NCI-H146 (cell line): ENCODE results near the gene TAF15.

Experiments
- DNase-seq: peaks from one replicate; lab custom pipeline; 2025; lab: John Stamatoyannopoulos, UW

Gene TAF15

GRCh38 chr17:35788477-35789368, 20.6 kb upstream of the TAF15 start:
- DNase-seq = no peak

- DNase-seq = no peak
These were observed 18.4 kb upstream of the TAF15 start for GRCh38 chr17:35790841-35791240.

GRCh38 chr17:35791681-35792350, 17.5 kb upstream of the TAF15 start:
- no peak for DNase-seq

GRCh38 chr17:35793257-35793656, 16.0 kb upstream of the TAF15 start:
- DNase-seq = no peak

GRCh38 chr17:35795007-35795870, 14.0 kb upstream of the TAF15 start, which contains the start of gene MMP28:
Gene MMP28, minus strand, starts transcription at chr17:35795641. Its CDS starts 264 bp downstream, at chr17:35795377.
- DNase-seq = peak; percentile 72

GRCh38 chr17:35795871-35796265, 13.4 kb upstream of the TAF15 start:
- DNase-seq = no peak

GRCh38 chr17:35796942-35797341, 12.3 kb upstream of the TAF15 start:
- no peak for DNase-seq

GRCh38 chr17:35797370-35797769, 11.9 kb upstream of the TAF15 start:
- DNase-seq = no peak

GRCh38 chr17:35797918-35798317, 11.4 kb upstream of the TAF15 start:
- DNase-seq = no peak

- no peak for DNase-seq
These were observed 9.3 kb upstream of the TAF15 start for GRCh38 chr17:35799942-35800341.

- no peak for DNase-seq
These were observed 7.6 kb upstream of the TAF15 start for GRCh38 chr17:35801583-35802224.

GRCh38 chr17:35804658-35805192, 4.6 kb upstream of the TAF15 start:
- peak; percentile 77 for DNase-seq

- DNase-seq = no peak
These were observed 1.7 kb upstream of the TAF15 start for GRCh38 chr17:35807371-35808144.

GRCh38 chr17:35808240-35808961, 883 bp upstream of the TAF15 start:
- DNase-seq = no peak

GRCh38 chr17:35809855-35810461, 674 bp downstream of the TAF15 start:
- DNase-seq = peak; percentile 10

GRCh38 chr17:35811759-35812158, 2.5 kb downstream of the TAF15 start:
- DNase-seq = no peak

GRCh38 chr17:35812456-35812855, 3.2 kb downstream of the TAF15 start:
- DNase-seq = no peak

- no peak for DNase-seq
These were observed 7.4 kb downstream of the TAF15 start for GRCh38 chr17:35816723-35817122.

GRCh38 chr17:35817196-35817595, 7.9 kb downstream of the TAF15 start:
- no peak for DNase-seq

- no peak for DNase-seq
These were observed 10.2 kb downstream of the TAF15 start for GRCh38 chr17:35819455-35819854.
